SJCRH30 (cell line): ENCODE measurements around the gene TLCD3B. TPM values are rescaled to one million over a fixed set of nuclear protein-coding genes. Genes with fewer than 3 reads are reported as not detected.
"Not testable (repeated sequence)": the region's sequence is repeated elsewhere in the genome, so short reads cannot be mapped to it uniquely, and the experiment has no call there.

Experiments
- DNase-seq, 2 experiments: peaks; one replicate each; pipeline ENCODE4 v3.0.0-alpha.2; 2015 to 2020
- H3K27ac ChIP-seq: fragments of 250-450 bp; sonication (Bioruptor Pico); 2 replicates; pipeline ENCODE4 v1.5.1; 2020; ENCODE audit warnings: mild to moderate bottlenecking, moderate library complexity
- H3K27me3 ChIP-seq: fragments of 250-450 bp; sonication (Bioruptor Pico); 2 replicates; pipeline ENCODE4 v1.5.1; 2020; ENCODE audit warnings: mild to moderate bottlenecking, moderate library complexity
- H3K36me3 ChIP-seq: fragments of 250-450 bp; sonication (Bioruptor Pico); 2 replicates; pipeline ENCODE4 v1.5.1; 2020; ENCODE audit warnings: mild to moderate bottlenecking, moderate library complexity
- H3K4me1 ChIP-seq: fragments of 250-450 bp; sonication (Bioruptor Pico); 2 replicates; pipeline ENCODE4 v1.5.1; 2020; ENCODE audit warnings: mild to moderate bottlenecking, moderate library complexity
- H3K4me3 ChIP-seq: fragments of 250-450 bp; sonication (Bioruptor Pico); 2 replicates; pipeline ENCODE4 v1.5.1; 2020; ENCODE audit warnings: mild to moderate bottlenecking, moderate library complexity
- H3K9me3 ChIP-seq: fragments of 250-450 bp; sonication (Bioruptor Pico); replicated peaks from 2 replicates; pipeline ENCODE4 v1.5.1; 2020; ENCODE audit warnings: mild to moderate bottlenecking, moderate library complexity
- total RNA-seq: library from RNA; depleted of rRNA; stranded (reverse); fragments of >200 nt; shearing (Covaris generic); gene quantifications from 2 replicates; pipeline ENCODE4 v1.2.3, GENCODE V29; 2014

TLCD3B gene
- total RNA-seq, 1 experiment from 2014 or later: 0.49 TPM

GRCh38 chr16:30025156-30025555, 5.9 kb downstream of the TLCD3B start:
- Histone ChIP-seq H3K4me1 (peaks cover 18% of the 10 kb centered on the region), H3K4me3 (no peak overlapping the region), H3K9me3 (no peaks in the 10 kb centered on the region), H3K36me3 (no peaks in the 10 kb centered on the region), H3K27me3 (no peaks in the 10 kb centered on the region), H3K27ac (no peak overlapping the region)
- DNase-seq: no peak

GRCh38 chr16:30024451-30024850, 6.6 kb downstream of the TLCD3B start:
- H3K4me1 ChIP-seq: peaks cover 16% of the 10 kb centered on the region
- no peak for DNase-seq
- no peaks in the 10 kb centered on the region for H3K9me3 ChIP-seq
- H3K27ac ChIP-seq: no peak overlapping the region
- H3K36me3 ChIP-seq: no peaks in the 10 kb centered on the region
- no peaks in the 10 kb centered on the region for H3K27me3 ChIP-seq
- H3K4me3 ChIP-seq: no peak overlapping the region

DNA sequence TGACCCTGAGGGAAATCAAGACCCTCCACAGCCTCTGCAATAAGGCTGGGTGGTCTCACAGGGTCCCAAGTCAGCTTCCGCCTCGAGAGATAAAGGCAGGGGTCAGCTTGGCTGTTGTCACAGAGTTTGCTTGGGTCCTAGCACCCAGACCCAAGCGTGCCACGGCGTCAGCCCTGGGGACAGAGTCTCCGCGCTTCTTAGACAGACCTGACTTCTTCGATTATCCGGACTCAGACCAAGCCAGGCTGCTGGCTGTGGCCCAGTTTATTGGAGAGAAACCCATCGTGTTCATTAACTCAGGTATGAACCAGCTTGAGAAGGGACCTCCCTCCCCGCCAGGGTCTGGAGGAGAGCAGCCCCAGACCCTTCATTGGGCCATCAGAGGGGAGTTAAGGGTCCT, 7.5 kb downstream of the TLCD3B start:
- DNase-seq: no peak
- Histone ChIP-seq H3K4me3 (no peak overlapping the region), H3K36me3 (no peaks in the 10 kb centered on the region), H3K27me3 (no peaks in the 10 kb centered on the region), H3K9me3 (no peaks in the 10 kb centered on the region), H3K27ac (no peak overlapping the region), H3K4me1 (peaks cover 9% of the 10 kb centered on the region)

DNA sequence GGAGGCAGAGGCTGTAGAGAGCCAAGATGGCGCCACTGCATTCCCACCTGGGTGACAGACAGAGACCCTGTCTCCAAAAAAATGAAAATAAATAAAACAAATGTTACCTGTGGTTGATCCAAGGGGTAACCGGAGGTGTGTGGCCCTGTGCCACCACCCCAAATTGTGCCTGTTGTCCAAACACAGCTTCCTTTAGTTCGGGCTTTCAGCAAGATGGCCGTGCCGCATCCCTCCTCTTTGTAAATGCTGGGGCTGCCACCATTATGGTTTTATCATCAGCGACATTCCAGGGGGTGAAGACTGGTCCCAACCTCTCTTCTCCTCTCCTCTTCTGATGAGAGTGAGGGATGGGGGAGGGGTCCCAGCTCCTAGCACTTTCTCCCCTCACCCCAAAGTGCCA, 8.2 kb downstream of the TLCD3B start, which contains the start of gene C16orf92:
Gene C16orf92 (plus strand): TSS at position 312 of the 400 bp plus-strand sequence. CDS start 143 bp downstream, outside the sequence.
- Histone ChIP-seq H3K4me3 (no peak within 1 kb of the TSS), H3K27me3 (no peaks in the 10 kb centered on the region), H3K27ac (no peak within 1 kb of the TSS), H3K9me3 (no peaks in the 10 kb centered on the region), H3K4me1 (peaks cover 9% of the 10 kb centered on the region), H3K36me3 (no peaks in the 10 kb centered on the region)
- DNase-seq: no peak

DNA sequence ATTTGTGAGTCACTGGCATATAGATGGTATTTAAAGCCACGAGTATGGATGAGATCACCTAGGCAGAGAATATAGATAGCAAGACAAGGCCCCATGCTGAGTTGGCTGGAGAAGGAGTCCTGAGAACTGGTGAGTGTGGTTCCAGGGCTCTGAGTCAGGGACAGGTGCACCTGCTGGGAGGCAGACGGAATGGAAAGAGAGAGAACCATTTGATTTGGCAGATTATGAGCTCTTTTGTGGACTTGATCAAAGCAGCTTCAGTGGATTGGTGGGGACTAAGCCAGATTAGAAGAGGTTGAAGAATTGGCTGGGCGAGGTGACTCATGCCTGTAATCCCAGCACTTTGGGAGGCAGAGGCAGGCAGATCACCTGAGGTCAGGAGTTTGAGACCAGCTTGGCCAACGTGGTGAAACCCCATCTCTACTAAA, 12.3 kb downstream of the TLCD3B start:
- H3K9me3 ChIP-seq: no peaks in the 10 kb centered on the region
- H3K36me3 ChIP-seq: no peaks in the 10 kb centered on the region
- no peaks in the 10 kb centered on the region for H3K27me3 ChIP-seq
- H3K27ac ChIP-seq: no peak overlapping the region
- no peak for DNase-seq
- no peaks in the 10 kb centered on the region for H3K4me1 ChIP-seq
- no peak overlapping the region for H3K4me3 ChIP-seq

DNA sequence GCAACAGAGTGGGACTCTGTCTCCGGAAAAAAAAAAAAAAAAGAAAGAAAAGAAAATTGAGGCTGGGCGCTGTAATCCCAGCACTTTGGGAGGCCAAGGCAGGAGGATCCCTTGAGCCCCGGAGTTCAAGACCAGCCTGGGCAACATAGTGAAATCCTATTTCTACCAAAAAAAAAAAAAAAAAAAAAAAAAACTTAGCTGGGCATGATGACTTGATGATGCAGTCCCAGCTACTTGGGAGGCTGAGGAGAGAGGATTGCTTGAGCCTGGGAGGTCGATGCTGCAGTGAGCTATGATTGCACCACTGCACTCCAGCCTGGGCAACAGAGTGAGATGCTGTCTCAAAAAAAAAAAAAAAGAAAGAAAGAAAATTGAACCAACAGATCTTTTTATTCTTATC, 13.1 kb downstream of the TLCD3B start:
- H3K4me3 ChIP-seq, DNase-seq, H3K27ac ChIP-seq: not testable (repeated sequence)

DNA sequence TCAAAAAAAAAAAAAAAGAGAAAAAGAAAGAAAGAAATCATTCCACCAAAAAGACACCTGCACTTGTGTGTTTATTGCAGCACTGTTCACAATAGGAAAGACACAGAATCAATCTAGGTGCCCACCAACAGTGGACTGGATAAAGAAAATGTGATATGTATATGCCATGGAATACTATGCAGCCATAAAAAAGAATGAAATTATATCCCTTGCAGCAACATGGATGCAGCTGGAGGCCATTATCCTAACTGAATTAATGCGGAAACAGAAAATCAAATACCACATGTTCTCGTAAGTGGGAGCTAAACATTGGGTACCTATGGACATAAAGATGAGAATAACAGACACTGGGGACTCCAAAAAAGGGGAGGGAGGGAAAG, 13.8 kb downstream of the TLCD3B start:
- H3K27me3 ChIP-seq: no peaks in the 10 kb centered on the region
- H3K9me3 ChIP-seq: no peaks in the 10 kb centered on the region
- H3K27ac ChIP-seq: no peak overlapping the region
- DNase-seq: no peak
- H3K4me3 ChIP-seq: no peak overlapping the region
- H3K4me1 ChIP-seq: no peaks in the 10 kb centered on the region
- H3K36me3 ChIP-seq: no peaks in the 10 kb centered on the region

More for the DNA sequence above, 13.1 kb downstream of the TLCD3B start:
- H3K4me1 ChIP-seq, H3K36me3 ChIP-seq, H3K9me3 ChIP-seq, H3K27me3 ChIP-seq: not testable (repeated sequence)

DNA sequence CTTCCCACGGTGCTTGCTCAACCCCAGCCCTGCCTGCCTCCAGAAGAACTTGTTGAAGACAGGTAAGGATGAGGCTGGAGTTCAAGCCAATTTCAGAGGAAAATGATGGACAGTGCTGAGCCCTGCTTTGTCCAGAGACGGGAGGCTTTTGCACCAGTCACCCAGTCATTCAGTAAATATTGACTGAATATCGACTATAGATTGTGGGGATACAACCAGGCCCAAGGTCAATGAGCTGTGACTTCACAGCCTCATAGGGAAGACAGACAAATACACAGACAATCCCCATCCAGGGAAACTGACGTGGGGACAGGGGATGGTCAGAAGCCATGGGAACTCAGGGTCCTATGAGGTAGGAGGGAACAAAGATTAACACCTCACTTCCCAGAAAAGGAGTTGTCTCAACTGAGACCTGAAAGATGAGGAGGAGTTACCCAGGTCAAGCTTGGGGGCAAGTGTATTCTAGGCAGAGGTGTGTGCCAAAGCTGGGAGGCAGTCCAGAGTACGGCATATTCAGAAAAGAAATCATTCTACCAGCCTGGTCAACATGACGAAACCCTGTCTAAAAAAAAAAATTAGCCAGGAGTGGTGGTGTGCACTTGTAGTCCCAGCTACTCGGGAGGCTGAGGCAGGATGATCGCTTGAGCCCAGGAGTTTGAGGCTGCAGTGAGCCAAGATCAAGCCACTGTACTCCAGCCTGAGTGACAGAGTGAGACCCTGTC, 14.4 kb downstream of the TLCD3B start:
- Histone ChIP-seq H3K9me3 (no peaks in the 10 kb centered on the region), H3K36me3 (no peaks in the 10 kb centered on the region), H3K27ac (no peak overlapping the region), H3K4me1 (no peaks in the 10 kb centered on the region), H3K27me3 (no peaks in the 10 kb centered on the region), H3K4me3 (no peak overlapping the region)
- DNase-seq: no peak

GRCh38 chr16:30015450-30015849, 15.6 kb downstream of the TLCD3B start:
- H3K27ac ChIP-seq, H3K9me3 ChIP-seq, H3K36me3 ChIP-seq, DNase-seq, H3K27me3 ChIP-seq, H3K4me3 ChIP-seq, H3K4me1 ChIP-seq: not testable (repeated sequence)

GRCh38 chr16:30012598-30012997, 18.5 kb downstream of the TLCD3B start:
- not testable (repeated sequence) for H3K27ac ChIP-seq, H3K4me3 ChIP-seq, H3K9me3 ChIP-seq, H3K36me3 ChIP-seq, DNase-seq, H3K4me1 ChIP-seq
- H3K27me3 ChIP-seq: peaks cover 11% of the 10 kb centered on the region; the same call in 1 of the 2 replicates

GRCh38 chr16:30011714-30012504, 19.2 kb downstream of the TLCD3B start:
- Histone ChIP-seq H3K4me1 (no peaks in the 10 kb centered on the region), H3K27ac (no peak overlapping the region), H3K9me3 (no peaks in the 10 kb centered on the region), H3K27me3 (peaks cover 11% of the 10 kb centered on the region; the same call in 1 of the 2 replicates), H3K36me3 (no peaks in the 10 kb centered on the region), H3K4me3 (no peak overlapping the region)
- DNase-seq: no peak

- Histone ChIP-seq H3K4me1 (no peaks in the 10 kb centered on the region), H3K9me3 (no peaks in the 10 kb centered on the region), H3K27ac (no peak within 1 kb of the TSS), H3K4me3 (no peak within 1 kb of the TSS), H3K36me3 (no peaks in the 10 kb centered on the region), H3K27me3 (peaks cover 11% of the 10 kb centered on the region; the same call in 1 of the 2 replicates)
- no peak for DNase-seq
Measured at GRCh38 chr16:30010844-30011713, 20.0 kb downstream of the TLCD3B start, which contains the start of gene DOC2A. DOC2A (minus strand) TSS chr16:30011027; CDS start chr16:30010222, 805 bp downstream.

DNA sequence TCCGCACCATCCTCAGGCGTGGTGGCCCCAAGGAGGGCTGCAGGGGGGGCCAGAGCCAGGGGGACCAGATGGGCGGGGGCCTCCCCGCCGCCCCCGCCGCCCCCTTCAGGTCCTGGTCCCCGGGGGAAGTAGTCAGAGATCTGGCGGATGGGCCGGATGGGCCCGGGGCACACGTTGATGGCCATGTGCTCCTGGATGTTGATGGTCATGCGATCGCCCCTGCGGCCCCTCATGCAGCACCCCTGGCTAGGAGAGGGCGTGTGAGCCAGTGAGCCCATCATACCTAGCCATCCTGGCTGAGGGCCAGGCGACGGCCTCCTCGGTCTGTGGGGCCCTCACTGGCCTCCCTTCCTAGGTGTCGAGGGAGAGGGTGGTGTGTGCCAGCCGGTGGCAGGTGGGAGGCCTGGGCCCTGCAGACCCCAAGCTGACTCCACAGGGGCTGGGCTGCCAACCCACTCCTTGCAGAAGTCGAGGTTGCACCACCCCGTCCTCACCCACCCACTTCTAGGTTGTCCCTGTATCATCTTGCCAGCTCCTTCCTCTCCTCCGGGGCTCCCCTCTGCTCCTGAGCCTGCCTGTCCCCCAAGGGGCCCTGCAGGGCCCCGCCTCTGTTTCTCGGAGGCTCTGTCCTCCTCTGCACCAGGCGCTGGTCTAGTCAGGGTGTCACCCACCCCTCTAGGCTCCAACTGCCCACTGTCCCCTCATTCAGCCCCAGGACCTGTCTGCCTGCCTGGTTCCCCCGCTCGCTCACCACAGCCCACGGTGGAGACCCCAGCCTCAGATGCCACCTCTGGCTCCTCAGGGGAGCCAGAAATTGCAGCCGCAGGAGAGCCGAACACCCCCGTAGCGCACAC, 20.9 kb downstream of the TLCD3B start:
- Histone ChIP-seq H3K36me3 (no peaks in the 10 kb centered on the region), H3K9me3 (no peaks in the 10 kb centered on the region), H3K4me1 (no peaks in the 10 kb centered on the region), H3K27me3 (peaks cover 11% of the 10 kb centered on the region; the same call in 1 of the 2 replicates), H3K4me3 (no peak overlapping the region), H3K27ac (no peak overlapping the region)
- DNase-seq: no peak
